Keratinocyte (primary cell): ENCODE results near the gene ANTXR2.

Experiments
- EZH2 ChIP-seq: IDR thresholded peaks from one replicate; pipeline ENCODE4 v1.6.1; 2012; ENCODE audit warnings: inconsistent platforms, mild to moderate bottlenecking, low read length, moderate library complexity
- TF ChIP-seq, protein P1 (sequence below), 3 experiments: IDR thresholded peaks in 1 of 3; conservative IDR thresholded peaks in 1 of 3; optimal IDR thresholded peaks in 1 of 3; 2 replicates in 2 of 3; 3 replicates in 1 of 3; pipeline versions ENCODE3 to v1.5.1; 2011; ENCODE audit warnings: low read length in 3 of 3, mild to moderate bottlenecking in 3 of 3, moderate library complexity in 2 of 3, control low read depth in 1 of 3, inconsistent platforms in 1 of 3; ENCODE audit not compliant: insufficient read depth in 2 of 3; ENCODE audit errors: extremely low read depth in 1 of 3

DNA sequence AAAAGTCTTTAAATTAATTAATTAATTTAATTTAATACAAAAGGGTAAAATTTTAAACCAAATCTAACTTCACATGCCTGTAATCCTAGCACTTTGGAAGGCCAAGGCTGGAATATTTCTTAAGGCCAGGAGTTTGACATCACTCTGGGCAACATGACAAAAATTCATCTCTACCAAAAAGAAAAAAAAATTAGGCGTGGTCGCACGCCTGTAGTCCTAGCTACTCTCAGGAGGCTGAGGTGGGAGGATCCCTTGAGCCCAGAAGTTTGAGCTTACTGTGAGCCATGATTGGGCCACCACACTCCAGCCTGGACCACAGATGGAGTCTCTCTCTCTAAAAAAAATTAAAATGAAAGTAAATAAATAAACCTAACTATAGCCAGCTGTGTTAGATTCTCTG is 39.2 kb upstream of the ANTXR2 start:
- TF ChIP-seq, protein P1, sequence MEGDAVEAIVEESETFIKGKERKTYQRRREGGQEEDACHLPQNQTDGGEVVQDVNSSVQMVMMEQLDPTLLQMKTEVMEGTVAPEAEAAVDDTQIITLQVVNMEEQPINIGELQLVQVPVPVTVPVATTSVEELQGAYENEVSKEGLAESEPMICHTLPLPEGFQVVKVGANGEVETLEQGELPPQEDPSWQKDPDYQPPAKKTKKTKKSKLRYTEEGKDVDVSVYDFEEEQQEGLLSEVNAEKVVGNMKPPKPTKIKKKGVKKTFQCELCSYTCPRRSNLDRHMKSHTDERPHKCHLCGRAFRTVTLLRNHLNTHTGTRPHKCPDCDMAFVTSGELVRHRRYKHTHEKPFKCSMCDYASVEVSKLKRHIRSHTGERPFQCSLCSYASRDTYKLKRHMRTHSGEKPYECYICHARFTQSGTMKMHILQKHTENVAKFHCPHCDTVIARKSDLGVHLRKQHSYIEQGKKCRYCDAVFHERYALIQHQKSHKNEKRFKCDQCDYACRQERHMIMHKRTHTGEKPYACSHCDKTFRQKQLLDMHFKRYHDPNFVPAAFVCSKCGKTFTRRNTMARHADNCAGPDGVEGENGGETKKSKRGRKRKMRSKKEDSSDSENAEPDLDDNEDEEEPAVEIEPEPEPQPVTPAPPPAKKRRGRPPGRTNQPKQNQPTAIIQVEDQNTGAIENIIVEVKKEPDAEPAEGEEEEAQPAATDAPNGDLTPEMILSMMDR (optimal IDR thresholded peaks at IDR 0.05 in 1 of 3, IDR thresholded peaks at IDR 0.05 in 1 of 3, conservative IDR thresholded peaks at IDR 0.05 in 1 of 3; ENCODE audit: extremely low read depth in 1 of 3, insufficient read depth in 2 of 3, low read length in 3 of 3) = no peak
- TF ChIP-seq EZH2 = no peak
